ENCODE results near the gene CYB5RL.

GRCh38 chr1:54243022-54243421 lies 43.2 kb upstream of the CYB5RL start:
- no peak for TF ChIP-seq TAF1 (IDR thresholded peaks at IDR 0.05; ENCODE audit: borderline replicate concordance, insufficient read depth, low read length)
- TF ChIP-seq, protein P1, sequence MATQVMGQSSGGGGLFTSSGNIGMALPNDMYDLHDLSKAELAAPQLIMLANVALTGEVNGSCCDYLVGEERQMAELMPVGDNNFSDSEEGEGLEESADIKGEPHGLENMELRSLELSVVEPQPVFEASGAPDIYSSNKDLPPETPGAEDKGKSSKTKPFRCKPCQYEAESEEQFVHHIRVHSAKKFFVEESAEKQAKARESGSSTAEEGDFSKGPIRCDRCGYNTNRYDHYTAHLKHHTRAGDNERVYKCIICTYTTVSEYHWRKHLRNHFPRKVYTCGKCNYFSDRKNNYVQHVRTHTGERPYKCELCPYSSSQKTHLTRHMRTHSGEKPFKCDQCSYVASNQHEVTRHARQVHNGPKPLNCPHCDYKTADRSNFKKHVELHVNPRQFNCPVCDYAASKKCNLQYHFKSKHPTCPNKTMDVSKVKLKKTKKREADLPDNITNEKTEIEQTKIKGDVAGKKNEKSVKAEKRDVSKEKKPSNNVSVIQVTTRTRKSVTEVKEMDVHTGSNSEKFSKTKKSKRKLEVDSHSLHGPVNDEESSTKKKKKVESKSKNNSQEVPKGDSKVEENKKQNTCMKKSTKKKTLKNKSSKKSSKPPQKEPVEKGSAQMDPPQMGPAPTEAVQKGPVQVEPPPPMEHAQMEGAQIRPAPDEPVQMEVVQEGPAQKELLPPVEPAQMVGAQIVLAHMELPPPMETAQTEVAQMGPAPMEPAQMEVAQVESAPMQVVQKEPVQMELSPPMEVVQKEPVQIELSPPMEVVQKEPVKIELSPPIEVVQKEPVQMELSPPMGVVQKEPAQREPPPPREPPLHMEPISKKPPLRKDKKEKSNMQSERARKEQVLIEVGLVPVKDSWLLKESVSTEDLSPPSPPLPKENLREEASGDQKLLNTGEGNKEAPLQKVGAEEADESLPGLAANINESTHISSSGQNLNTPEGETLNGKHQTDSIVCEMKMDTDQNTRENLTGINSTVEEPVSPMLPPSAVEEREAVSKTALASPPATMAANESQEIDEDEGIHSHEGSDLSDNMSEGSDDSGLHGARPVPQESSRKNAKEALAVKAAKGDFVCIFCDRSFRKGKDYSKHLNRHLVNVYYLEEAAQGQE (IDR thresholded peaks at IDR 0.05; ENCODE audit: insufficient read depth in 1 of 2, low read depth in 2 of 2, low read length in 2 of 2), result no peak

All from PFSK-1 (cell line).